Prostate gland (tissue), 2 donors: ENCODE results near the gene OR1K1. TPM values are rescaled to one million over a fixed set of nuclear protein-coding genes. Genes with fewer than 3 reads are reported as not detected.

Experiments
- DNase-seq: peaks from one replicate; pipeline ENCODE4 v3.0.0-alpha.2; 2019; ENCODE audit warnings: low spot score
- H3K27ac ChIP-seq, 2 donors: fragments of 200-600 bp; sonication (generic); 2 replicates each; pipeline ENCODE4 v1.5.1; 2017 to 2019
- H3K27me3 ChIP-seq: fragments of 200-600 bp; sonication (generic); replicated peaks from 2 replicates; pipeline ENCODE4 v1.5.1; 2019; ENCODE audit not compliant: insufficient read depth
- H3K36me3 ChIP-seq, 2 donors: fragments of 200-600 bp; sonication (generic); 1 replicate in 1 of 2; 2 replicates in 1 of 2; pipeline versions ENCODE4 v1.5.1 to v1.8.1; 2017 to 2019
- H3K4me1 ChIP-seq: fragments of 200-600 bp; sonication (generic); replicated peaks from 2 replicates; pipeline ENCODE4 v1.5.1; 2019
- H3K4me3 ChIP-seq, 2 donors: fragments of 200-600 bp; sonication (generic); 2 replicates each; pipeline ENCODE4 v1.5.1; 2017 to 2019
- H3K9me3 ChIP-seq: fragments of 200-600 bp; sonication (generic); 2 replicates; pipeline ENCODE4 v1.5.1; 2017
- POLR2A ChIP-seq: fragments of 450-650 bp; IDR thresholded peaks from one replicate; pipeline ENCODE4 v1.6.1; 2016; ENCODE audit warnings: antibody characterized with exemption, mild to moderate bottlenecking
- POLR2AphosphoS5 ChIP-seq: sonication (generic); formaldehyde crosslinking; IDR thresholded peaks from one replicate; pipeline ENCODE4 v1.6.1; 2017; ENCODE audit warnings: antibody characterized with exemption
- WGBS: methylation state at CpG from one replicate; pipeline ENCODE4 v1.1.5; 2018; 5-methylcytosine and 5-hydroxymethylcytosine counted together
- intact Hi-C: fragments of 100-400 bp; cut with DNase I; formaldehyde crosslinking; loops from one replicate; pipeline ENCODE4 v1.14.2; 2022
- total RNA-seq, 2 donors: library from RNA; depleted of rRNA; stranded (reverse); fragments of >200 nt; gene quantifications; one replicate each; pipeline ENCODE4 v1.1.0, GENCODE V29; 2016
- TF ChIP-seq, protein P1 (sequence below), 4 experiments: fragments of 200-600 bp in 2 of 4; fragments of 450-650 bp in 2 of 4; sonication (generic) in 2 of 4; IDR thresholded peaks; 1 replicate in 3 of 4; 2 replicates in 1 of 4; pipeline ENCODE4 v1.5.1; 2016 to 2019; ENCODE audit warnings: antibody characterized with exemption in 4 of 4, mild to moderate bottlenecking in 2 of 4, moderate library complexity in 2 of 4

The OR1K1 gene, protein sequence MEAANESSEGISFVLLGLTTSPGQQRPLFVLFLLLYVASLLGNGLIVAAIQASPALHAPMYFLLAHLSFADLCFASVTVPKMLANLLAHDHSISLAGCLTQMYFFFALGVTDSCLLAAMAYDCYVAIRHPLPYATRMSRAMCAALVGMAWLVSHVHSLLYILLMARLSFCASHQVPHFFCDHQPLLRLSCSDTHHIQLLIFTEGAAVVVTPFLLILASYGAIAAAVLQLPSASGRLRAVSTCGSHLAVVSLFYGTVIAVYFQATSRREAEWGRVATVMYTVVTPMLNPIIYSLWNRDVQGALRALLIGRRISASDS
- total RNA-seq, result not detected

DNA sequence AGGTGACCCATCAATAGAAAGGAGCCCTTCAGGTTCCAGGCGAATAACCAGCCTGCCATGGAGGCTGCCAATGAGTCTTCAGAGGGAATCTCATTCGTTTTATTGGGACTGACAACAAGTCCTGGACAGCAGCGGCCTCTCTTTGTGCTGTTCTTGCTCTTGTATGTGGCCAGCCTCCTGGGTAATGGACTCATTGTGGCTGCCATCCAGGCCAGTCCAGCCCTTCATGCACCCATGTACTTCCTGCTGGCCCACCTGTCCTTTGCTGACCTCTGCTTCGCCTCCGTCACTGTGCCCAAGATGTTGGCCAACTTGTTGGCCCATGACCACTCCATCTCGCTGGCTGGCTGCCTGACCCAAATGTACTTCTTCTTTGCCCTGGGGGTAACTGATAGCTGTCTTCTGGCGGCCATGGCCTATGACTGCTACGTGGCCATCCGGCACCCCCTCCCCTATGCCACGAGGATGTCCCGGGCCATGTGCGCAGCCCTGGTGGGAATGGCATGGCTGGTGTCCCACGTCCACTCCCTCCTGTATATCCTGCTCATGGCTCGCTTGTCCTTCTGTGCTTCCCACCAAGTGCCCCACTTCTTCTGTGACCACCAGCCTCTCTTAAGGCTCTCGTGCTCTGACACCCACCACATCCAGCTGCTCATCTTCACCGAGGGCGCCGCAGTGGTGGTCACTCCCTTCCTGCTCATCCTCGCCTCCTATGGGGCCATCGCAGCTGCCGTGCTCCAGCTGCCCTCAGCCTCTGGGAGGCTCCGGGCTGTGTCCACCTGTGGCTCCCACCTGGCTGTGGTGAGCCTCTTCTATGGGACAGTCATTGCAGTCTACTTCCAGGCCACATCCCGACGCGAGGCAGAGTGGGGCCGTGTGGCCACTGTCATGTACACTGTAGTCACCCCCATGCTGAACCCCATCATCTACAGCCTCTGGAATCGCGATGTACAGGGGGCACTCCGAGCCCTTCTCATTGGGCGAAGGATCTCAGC lies at the start of gene OR1K1:
Gene OR1K1 (plus strand): TSS at position 58 of the 995 bp plus-strand sequence. CDS start 0 bp downstream, at position 58.
- Histone ChIP-seq H3K36me3 (no peaks in the 10 kb centered on the region), H3K4me1 (no peaks in the 10 kb centered on the region), H3K9me3 (no peaks in the 10 kb centered on the region), H3K27me3 (no peaks in the 10 kb centered on the region), H3K27ac (no peak within 1 kb of the TSS), H3K4me3 (no peak within 1 kb of the TSS)
- WGBS, result 96% methylated on average over 30 of the region's 30 CpGs
- no peak for TF ChIP-seq POLR2AphosphoS5
- TF ChIP-seq, protein P1, sequence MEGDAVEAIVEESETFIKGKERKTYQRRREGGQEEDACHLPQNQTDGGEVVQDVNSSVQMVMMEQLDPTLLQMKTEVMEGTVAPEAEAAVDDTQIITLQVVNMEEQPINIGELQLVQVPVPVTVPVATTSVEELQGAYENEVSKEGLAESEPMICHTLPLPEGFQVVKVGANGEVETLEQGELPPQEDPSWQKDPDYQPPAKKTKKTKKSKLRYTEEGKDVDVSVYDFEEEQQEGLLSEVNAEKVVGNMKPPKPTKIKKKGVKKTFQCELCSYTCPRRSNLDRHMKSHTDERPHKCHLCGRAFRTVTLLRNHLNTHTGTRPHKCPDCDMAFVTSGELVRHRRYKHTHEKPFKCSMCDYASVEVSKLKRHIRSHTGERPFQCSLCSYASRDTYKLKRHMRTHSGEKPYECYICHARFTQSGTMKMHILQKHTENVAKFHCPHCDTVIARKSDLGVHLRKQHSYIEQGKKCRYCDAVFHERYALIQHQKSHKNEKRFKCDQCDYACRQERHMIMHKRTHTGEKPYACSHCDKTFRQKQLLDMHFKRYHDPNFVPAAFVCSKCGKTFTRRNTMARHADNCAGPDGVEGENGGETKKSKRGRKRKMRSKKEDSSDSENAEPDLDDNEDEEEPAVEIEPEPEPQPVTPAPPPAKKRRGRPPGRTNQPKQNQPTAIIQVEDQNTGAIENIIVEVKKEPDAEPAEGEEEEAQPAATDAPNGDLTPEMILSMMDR (IDR thresholded peaks at IDR 0.05), result no peak
- no peak for TF ChIP-seq POLR2A
- DNase-seq, result no peak
- intact Hi-C loops, result no loop called here

DNA sequence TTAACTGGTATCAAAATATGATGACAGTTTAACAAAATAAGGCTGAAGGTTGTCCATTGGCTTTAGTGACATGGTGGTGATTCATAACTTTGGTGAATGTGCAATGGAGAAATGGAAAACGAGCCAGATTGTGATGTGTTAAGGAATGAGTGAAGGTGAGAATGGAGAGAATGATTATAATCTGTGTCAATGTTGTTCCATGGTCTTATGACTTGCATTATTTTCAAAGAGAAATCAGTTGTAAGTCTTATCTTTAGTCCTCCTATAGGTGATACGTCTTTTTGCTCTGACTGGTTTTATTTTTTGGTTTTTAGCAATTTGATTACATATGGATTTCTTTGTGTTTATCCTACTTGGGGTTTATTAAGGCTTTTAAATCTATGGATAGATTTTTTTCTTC lies 45.1 kb upstream of the OR1K1 start:
- Histone ChIP-seq H3K4me3 (no peak overlapping the region), H3K36me3 (no peaks in the 10 kb centered on the region), H3K27ac (no peak overlapping the region), H3K4me1 (no peaks in the 10 kb centered on the region), H3K9me3 (no peaks in the 10 kb centered on the region), H3K27me3 (no peaks in the 10 kb centered on the region)
- TF ChIP-seq, protein P1 (IDR thresholded peaks at IDR 0.05), result no peak
- no peak for TF ChIP-seq POLR2A
- TF ChIP-seq POLR2AphosphoS5, result no peak
- intact Hi-C loops, result no loop called here
- WGBS, result 38% methylated on average over 2 of the region's 2 CpGs
- no peak for DNase-seq

DNA sequence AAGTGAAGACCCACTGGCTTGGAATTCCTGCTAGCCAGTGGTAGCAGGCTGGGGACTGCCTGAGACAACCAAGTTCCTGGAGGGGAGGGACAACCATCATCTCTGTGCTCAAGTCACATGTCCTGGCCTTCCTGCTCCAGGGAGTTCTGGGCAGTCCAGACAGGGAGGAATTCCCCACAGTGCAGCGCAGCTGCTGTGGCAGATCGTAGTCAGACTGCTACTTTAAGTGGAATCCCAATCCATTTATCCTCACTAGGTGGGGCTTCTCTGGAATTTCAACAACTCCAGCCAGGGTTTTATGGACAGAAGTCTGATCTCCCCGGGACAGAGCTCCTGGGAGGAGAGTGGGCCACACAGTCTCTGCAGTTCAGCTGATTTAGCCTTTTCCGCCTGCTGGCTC lies 32.1 kb upstream of the OR1K1 start:
- intact Hi-C loops, result no loop called here
- no peaks in the 10 kb centered on the region for H3K36me3 ChIP-seq
- no peak for DNase-seq
- H3K4me1 ChIP-seq, result no peaks in the 10 kb centered on the region
- no peaks in the 10 kb centered on the region for H3K9me3 ChIP-seq
- no peaks in the 10 kb centered on the region for H3K27me3 ChIP-seq
- H3K27ac ChIP-seq, result no peak overlapping the region
- no peak for TF ChIP-seq POLR2A
- no peak for TF ChIP-seq POLR2AphosphoS5
- TF ChIP-seq, protein P1 (IDR thresholded peaks at IDR 0.05), result no peak
- WGBS, result 56% methylated on average over 4 of the region's 4 CpGs
- no peak overlapping the region for H3K4me3 ChIP-seq

DNA sequence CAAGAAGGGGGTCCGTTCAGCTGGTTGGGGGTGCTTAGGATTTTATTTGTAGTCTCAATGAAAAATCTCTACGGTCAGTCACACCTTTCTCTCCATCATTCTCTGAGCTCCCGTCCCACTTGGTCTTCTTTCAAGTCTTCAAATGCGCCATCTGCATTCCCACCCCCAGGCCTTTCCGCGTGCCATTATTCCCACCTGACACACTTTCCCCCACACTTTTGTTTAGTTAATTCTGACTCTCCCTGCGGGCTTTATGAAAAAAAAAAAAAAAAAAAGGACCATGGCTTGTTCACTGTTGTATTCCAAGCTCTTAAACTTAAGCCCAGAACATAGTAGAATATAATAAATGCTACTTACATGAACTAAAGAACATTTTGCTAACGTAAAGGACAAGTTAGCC lies 22.9 kb upstream of the OR1K1 start:
- intact Hi-C loops, result no loop called here
- Histone ChIP-seq H3K9me3 (no peaks in the 10 kb centered on the region), H3K4me1 (no peaks in the 10 kb centered on the region), H3K27ac (no peak overlapping the region), H3K36me3 (no peaks in the 10 kb centered on the region), H3K4me3 (no peak overlapping the region), H3K27me3 (no peaks in the 10 kb centered on the region)
- no peak for DNase-seq
- 86% methylated on average over 8 of the region's 8 CpGs for WGBS
- TF ChIP-seq POLR2A (no peak), POLR2AphosphoS5 (no peak)
- TF ChIP-seq, protein P1 (IDR thresholded peaks at IDR 0.05), result no peak
